ENCODE results near the gene CEP128.

The CEP128 gene

DNA sequence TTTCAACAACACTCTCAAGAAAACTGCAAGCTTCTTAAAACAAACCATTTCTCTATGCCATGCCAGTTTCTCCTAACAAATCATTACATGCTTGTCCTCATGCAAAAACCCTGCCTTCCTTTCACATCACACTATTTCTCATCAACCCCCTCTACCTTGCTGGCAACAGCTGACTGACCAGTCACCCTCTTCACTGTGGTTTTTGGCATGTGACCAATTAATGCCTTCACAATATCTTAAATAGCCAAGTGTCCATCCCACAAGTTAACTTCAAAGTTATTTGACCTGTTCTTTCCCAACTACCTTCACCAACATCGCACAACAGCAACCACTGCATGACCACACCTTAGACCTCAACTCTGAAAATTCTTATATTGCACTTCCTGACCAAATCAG lies 159.6 kb downstream of the CEP128 start:
- Histone ChIP-seq H3K27ac (no peak overlapping the region), H3K36me3 (no peaks in the 10 kb centered on the region), H3K4me1 (peaks cover 0 to 5% (median 0%) of the 10 kb centered on the region in 4 donors), H3K9me3 (peaks cover 0 to 3% (median 0%) of the 10 kb centered on the region in 3 donors), H3K27me3 (no peaks in the 10 kb centered on the region), H3K4me3 (no peak overlapping the region)
- TF ChIP-seq, protein P1, sequence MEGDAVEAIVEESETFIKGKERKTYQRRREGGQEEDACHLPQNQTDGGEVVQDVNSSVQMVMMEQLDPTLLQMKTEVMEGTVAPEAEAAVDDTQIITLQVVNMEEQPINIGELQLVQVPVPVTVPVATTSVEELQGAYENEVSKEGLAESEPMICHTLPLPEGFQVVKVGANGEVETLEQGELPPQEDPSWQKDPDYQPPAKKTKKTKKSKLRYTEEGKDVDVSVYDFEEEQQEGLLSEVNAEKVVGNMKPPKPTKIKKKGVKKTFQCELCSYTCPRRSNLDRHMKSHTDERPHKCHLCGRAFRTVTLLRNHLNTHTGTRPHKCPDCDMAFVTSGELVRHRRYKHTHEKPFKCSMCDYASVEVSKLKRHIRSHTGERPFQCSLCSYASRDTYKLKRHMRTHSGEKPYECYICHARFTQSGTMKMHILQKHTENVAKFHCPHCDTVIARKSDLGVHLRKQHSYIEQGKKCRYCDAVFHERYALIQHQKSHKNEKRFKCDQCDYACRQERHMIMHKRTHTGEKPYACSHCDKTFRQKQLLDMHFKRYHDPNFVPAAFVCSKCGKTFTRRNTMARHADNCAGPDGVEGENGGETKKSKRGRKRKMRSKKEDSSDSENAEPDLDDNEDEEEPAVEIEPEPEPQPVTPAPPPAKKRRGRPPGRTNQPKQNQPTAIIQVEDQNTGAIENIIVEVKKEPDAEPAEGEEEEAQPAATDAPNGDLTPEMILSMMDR (IDR thresholded peaks at IDR 0.05): no peak
- intact Hi-C loops (cut with DNase I; ENCODE audit: low total_unique reads): no loop called here
- no peak for DNase-seq

DNA sequence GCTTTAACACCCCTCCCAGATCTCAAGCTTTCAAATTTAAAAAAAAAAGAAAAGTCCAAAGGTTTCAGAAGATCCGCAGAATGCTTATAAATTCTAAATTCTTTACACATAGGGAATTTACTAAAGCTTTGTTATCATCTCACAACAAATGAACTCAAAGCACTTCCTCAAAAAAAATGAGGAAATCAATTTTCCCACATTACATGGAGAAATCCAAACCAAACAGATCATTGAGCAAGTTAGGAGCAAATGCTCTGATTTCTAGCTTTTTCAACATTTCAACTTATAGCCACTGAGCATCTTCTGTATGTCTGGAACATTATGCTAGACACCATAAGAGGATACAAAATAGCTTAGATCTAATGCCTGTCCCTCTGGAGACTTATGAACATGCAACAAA lies 161.0 kb downstream of the CEP128 start:
- Histone ChIP-seq H3K27me3 (no peaks in the 10 kb centered on the region), H3K4me3 (no peak overlapping the region), H3K9me3 (peaks cover 0 to 3% (median 0%) of the 10 kb centered on the region in 3 donors), H3K27ac (no peak overlapping the region), H3K4me1 (peaks cover 0 to 5% (median 0%) of the 10 kb centered on the region in 4 donors), H3K36me3 (no peaks in the 10 kb centered on the region)
- DNase-seq: no peak
- TF ChIP-seq, protein P1 (IDR thresholded peaks at IDR 0.05): no peak
- intact Hi-C loops (cut with DNase I; ENCODE audit: low total_unique reads): no loop called here

DNA sequence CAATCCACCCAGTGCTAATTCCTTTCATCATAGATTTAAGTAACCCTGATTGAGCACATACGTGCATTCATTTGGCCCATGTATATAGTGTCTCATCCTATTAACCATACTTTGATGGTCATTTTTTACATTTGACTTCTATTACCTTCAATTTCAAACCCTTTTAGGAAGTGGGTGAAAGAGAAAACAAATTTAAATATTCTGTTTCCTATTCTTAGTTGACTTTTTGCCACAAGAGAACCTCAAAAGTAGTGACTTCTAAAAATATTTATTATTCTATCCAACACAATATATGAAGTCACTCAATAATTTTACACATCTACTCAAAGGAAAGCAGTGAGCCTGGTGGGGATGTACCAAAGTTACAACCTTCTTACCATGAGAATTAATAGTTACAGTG lies 164.9 kb downstream of the CEP128 start:
- no peaks in the 10 kb centered on the region for H3K27me3 ChIP-seq
- intact Hi-C loops (cut with DNase I; ENCODE audit: low total_unique reads): no loop called here

DNA sequence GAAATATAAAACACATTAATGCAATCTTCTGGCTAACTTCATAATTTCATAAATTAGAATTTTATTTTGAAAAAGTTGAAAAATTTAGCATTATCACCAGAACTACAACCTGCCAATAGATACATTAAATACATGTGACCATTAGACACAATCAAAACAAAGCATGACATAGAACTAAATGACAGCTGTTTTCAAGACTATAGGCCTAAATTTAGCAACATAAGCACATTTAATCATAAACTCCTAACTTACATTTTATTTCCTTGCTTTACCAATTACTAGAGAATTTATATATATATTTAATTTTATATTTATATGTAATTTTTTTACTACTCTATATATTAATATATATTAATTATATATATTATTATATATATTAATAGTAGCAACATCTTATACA lies 165.4 kb downstream of the CEP128 start:
- H3K4me1 ChIP-seq: peaks cover 0 to 5% (median 0%) of the 10 kb centered on the region in 4 donors
- H3K36me3 ChIP-seq: no peaks in the 10 kb centered on the region
- H3K27me3 ChIP-seq: no peaks in the 10 kb centered on the region
- no peak for DNase-seq
- peaks cover 0 to 8% (median 3%) of the 10 kb centered on the region in 3 donors for H3K9me3 ChIP-seq
- TF ChIP-seq, protein P1 (IDR thresholded peaks at IDR 0.05): no peak
- intact Hi-C loops (cut with DNase I; ENCODE audit: low total_unique reads): no loop called here
- H3K4me3 ChIP-seq: no peak overlapping the region
- no peak overlapping the region for H3K27ac ChIP-seq

More for the DNA sequence above, 164.9 kb downstream of the CEP128 start:
- Histone ChIP-seq H3K4me3 (no peak overlapping the region), H3K27ac (no peak overlapping the region), H3K9me3 (peaks cover 0 to 8% (median 3%) of the 10 kb centered on the region in 3 donors), H3K4me1 (peaks cover 0 to 5% (median 0%) of the 10 kb centered on the region in 4 donors), H3K36me3 (no peaks in the 10 kb centered on the region)
- TF ChIP-seq, protein P1 (IDR thresholded peaks at IDR 0.05): no peak
- DNase-seq: no peak

DNA sequence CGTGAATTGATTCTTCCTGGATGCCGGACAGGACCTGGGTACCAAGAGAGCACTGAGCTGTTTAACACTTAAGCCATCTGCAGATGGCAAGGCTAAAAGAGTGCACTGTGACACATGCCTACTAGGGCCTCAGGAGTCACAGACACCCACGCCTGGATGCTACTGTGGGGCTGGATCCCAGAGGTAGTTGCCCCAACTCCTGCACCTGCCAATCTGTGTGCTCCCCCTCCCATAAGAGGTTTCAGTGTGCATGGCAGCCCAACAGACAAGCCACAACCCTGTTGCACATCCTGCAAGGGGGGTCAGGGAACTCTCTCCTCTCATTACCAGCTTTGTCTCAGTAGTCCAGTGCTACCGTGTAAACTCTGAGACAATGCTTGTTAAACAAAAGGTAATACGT lies 169.0 kb downstream of the CEP128 start:
- TF ChIP-seq, protein P1 (IDR thresholded peaks at IDR 0.05): no peak
- DNase-seq: no peak

DNA sequence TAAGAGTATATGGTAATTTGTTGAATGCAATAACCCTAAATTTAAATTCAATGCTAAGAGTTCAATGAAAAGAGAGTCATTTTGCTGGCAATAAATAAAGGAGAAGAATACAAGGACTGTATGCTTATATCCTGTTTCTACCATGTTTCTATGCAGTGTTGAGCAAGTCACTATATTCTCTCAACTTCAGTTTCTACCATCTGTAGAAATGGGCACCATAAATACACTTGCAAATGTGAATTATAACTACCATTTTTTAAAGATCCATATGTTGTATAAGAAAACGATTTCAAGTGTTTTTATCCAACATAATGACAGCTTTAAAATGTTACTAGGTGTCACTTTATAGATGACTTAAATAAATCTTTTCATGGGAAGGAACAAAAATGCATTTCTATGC lies 170.3 kb downstream of the CEP128 start:
- Histone ChIP-seq H3K27me3 (no peaks in the 10 kb centered on the region), H3K4me1 (no peaks in the 10 kb centered on the region), H3K4me3 (no peak overlapping the region), H3K9me3 (peaks cover 0 to 8% (median 0%) of the 10 kb centered on the region in 3 donors), H3K36me3 (no peaks in the 10 kb centered on the region), H3K27ac (no peak overlapping the region)
- no peak for DNase-seq
- TF ChIP-seq, protein P1 (IDR thresholded peaks at IDR 0.05): no peak
- intact Hi-C loops (cut with DNase I; ENCODE audit: low total_unique reads): no loop called here

More for the DNA sequence above, 169.0 kb downstream of the CEP128 start:
- Histone ChIP-seq H3K36me3 (no peaks in the 10 kb centered on the region), H3K27ac (no peak overlapping the region), H3K27me3 (no peaks in the 10 kb centered on the region), H3K4me3 (no peak overlapping the region), H3K9me3 (peaks cover 0 to 8% (median 3%) of the 10 kb centered on the region in 3 donors), H3K4me1 (no peaks in the 10 kb centered on the region)
- intact Hi-C loops (cut with DNase I; ENCODE audit: low total_unique reads): no loop called here

All from tibial artery (tissue), 4 donors.